Measurements from ENCODE around the gene SEC63.
"Not testable (repeated sequence)": the region's sequence is repeated elsewhere in the genome, so short reads cannot be mapped to it uniquely, and the experiment has no call there.

SEC63 gene

GRCh38 chr6:107917451-107918375 lies 40.3 kb downstream of the SEC63 start:
- no peak overlapping the region for H3K4me3 ChIP-seq (ENCODE audit: low read depth, low read length)
- no peak for TF ChIP-seq CTCF (conservative IDR thresholded peaks at IDR 0.05; ENCODE audit: low read depth, low read length)
- DNase-seq (ENCODE audit: low read depth) = no peak

- not testable (repeated sequence) for DNase-seq (ENCODE audit: low read depth); H3K4me3 ChIP-seq (ENCODE audit: low read depth, low read length)
Measured at GRCh38 chr6:107916961-107917360, 41.0 kb downstream of the SEC63 start.

GRCh38 chr6:107911692-107912091 lies 46.3 kb downstream of the SEC63 start:
- no peak for DNase-seq (ENCODE audit: low read depth)
- H3K4me3 ChIP-seq (ENCODE audit: low read depth, low read length) = no peak overlapping the region
- no peak for TF ChIP-seq CTCF (conservative IDR thresholded peaks at IDR 0.05; ENCODE audit: low read depth, low read length)

- no peak for DNase-seq (ENCODE audit: low read depth)
- no peak overlapping the region for H3K4me3 ChIP-seq (ENCODE audit: low read depth, low read length)
- TF ChIP-seq CTCF (conservative IDR thresholded peaks at IDR 0.05; ENCODE audit: low read depth, low read length) = no peak
Measured at GRCh38 chr6:107894809-107895396, 63.1 kb downstream of the SEC63 start.

- DNase-seq (ENCODE audit: low read depth); H3K4me3 ChIP-seq (ENCODE audit: low read depth, low read length): not testable (repeated sequence)
Measured at GRCh38 chr6:107890431-107890830, 67.6 kb downstream of the SEC63 start.

- not testable (repeated sequence) for DNase-seq (ENCODE audit: low read depth); H3K4me3 ChIP-seq (ENCODE audit: low read depth, low read length)
Measured at GRCh38 chr6:107885950-107886349, 72.1 kb downstream of the SEC63 start.

- TF ChIP-seq CTCF (conservative IDR thresholded peaks at IDR 0.05; ENCODE audit: low read depth, low read length) = no peak
- no peak for DNase-seq (ENCODE audit: low read depth)
- H3K4me3 ChIP-seq (ENCODE audit: low read depth, low read length) = no peak overlapping the region
Measured at GRCh38 chr6:107879941-107880340, 78.1 kb downstream of the SEC63 start.

GRCh38 chr6:107877968-107878367 lies 80.0 kb downstream of the SEC63 start:
- no peak overlapping the region for H3K4me3 ChIP-seq (ENCODE audit: low read depth, low read length)
- TF ChIP-seq CTCF (conservative IDR thresholded peaks at IDR 0.05; ENCODE audit: low read depth, low read length) = no peak
- DNase-seq (ENCODE audit: low read depth) = no peak
